ENCODE data around the gene WNK2.

DNA sequence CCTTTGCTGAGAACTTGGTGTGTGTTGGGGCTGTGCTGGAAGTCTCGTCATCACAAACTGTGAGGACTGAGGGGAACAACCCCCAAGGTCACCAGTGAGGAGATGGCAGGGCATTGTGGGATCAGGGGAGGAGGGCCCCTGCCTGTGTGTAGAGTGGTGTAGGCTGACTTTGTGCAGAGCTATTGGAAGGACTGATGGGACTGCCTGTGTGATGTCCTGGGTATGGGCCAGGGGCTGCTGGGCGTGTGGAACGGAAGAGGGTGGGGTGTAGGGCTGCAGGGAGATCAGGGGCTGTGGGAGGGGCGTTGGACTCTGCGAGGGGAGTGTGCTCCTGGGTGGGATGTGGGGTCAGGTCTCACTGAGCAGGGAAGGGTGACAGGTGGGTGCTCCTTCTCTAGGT lies 3.6 kb downstream of the WNK2 start:
- TF ChIP-seq TAF1 (IDR thresholded peaks at IDR 0.05; ENCODE audit: low read depth, low read length) (no peak), POLR2AphosphoS5 (IDR thresholded peaks at IDR 0.05; ENCODE audit: low read depth, low read length) (no peak), SPI1 (IDR thresholded peaks at IDR 0.05; ENCODE audit: low read depth, low read length) (no peak), POLR2A (IDR thresholded peaks at IDR 0.05; ENCODE audit: low read depth, low read length) (no peak), POU2F2 (IDR thresholded peaks at IDR 0.05; ENCODE audit: low read depth, low read length) (no peak), PAX5 (IDR thresholded peaks at IDR 0.05; ENCODE audit: insufficient read depth, low read length, severe bottlenecking) (no peak)
